Breast epithelium (tissue), 3 donors: Measurements from ENCODE around the gene RPS24.

Experiments
- CTCF ChIP-seq, 3 donors: fragments of 450-650 bp; IDR thresholded peaks; one replicate each; pipeline ENCODE4 v1.5.1; 2016 to 2017; ENCODE audit warnings: antibody characterized with exemption in 3 of 3, mild to moderate bottlenecking in 3 of 3, moderate library complexity in 3 of 3
- POLR2A ChIP-seq: fragments of 450-650 bp; IDR thresholded peaks from one replicate; pipeline ENCODE4 v1.6.1; 2016; ENCODE audit warnings: antibody characterized with exemption, mild to moderate bottlenecking, moderate library complexity
- POLR2AphosphoS5 ChIP-seq, 3 donors: sonication (generic); formaldehyde crosslinking; IDR thresholded peaks; one replicate each; pipeline ENCODE4 v1.6.1; 2017; ENCODE audit warnings: antibody characterized with exemption in 3 of 3

GRCh38 chr10:78046711-78047269, 13.1 kb downstream of the RPS24 start:
- no peak for TF ChIP-seq CTCF (IDR thresholded peaks at IDR 0.05)
- TF ChIP-seq POLR2A = no peak
- TF ChIP-seq POLR2AphosphoS5 (IDR thresholded peaks at IDR 0.05) = no peak
